Neural cell (in vitro differentiated cells): Measurements from ENCODE around the gene C1orf21.

Source experiments
- EP300 ChIP-seq: fragments of 450-650 bp; conservative IDR thresholded peaks from 2 replicates; pipeline ENCODE4 v1.6.1; 2014; ENCODE audit warnings: antibody characterized with exemption, mild to moderate bottlenecking, moderate library complexity; ENCODE audit not compliant: poor library complexity, severe bottlenecking
- EZH2 ChIP-seq: fragments of 200-600, 300-800 bp; shearing (Covaris generic), sonication (generic); IDR thresholded peaks from 2 replicates; pipeline ENCODE4 v1.6.1; 2014; ENCODE audit warnings: antibody characterized with exemption, low read length, borderline replicate concordance, mild to moderate bottlenecking; ENCODE audit not compliant: insufficient read depth, poor library complexity, severe bottlenecking
- POLR2AphosphoS5 ChIP-seq: IDR thresholded peaks from 2 replicates; pipeline ENCODE4 v1.6.1; 2012
- SMC3 ChIP-seq: fragments of 450-650 bp; conservative IDR thresholded peaks from 2 replicates; pipeline ENCODE4 v1.6.1; 2014; ENCODE audit warnings: antibody characterized with exemption, mild to moderate bottlenecking, moderate library complexity; ENCODE audit not compliant: poor library complexity
- TAF1 ChIP-seq: IDR thresholded peaks from 2 replicates; pipeline ENCODE4 v1.6.1; 2012; ENCODE audit warnings: low read depth
- TF ChIP-seq, protein P1 (sequence below): fragments of 450-650 bp; IDR thresholded peaks from 2 replicates; pipeline ENCODE4 v1.5.1; 2014; ENCODE audit warnings: antibody characterized with exemption, mild to moderate bottlenecking, moderate library complexity; ENCODE audit not compliant: poor library complexity, severe bottlenecking
- TF ChIP-seq, protein P2 (sequence below): IDR thresholded peaks from 2 replicates; pipeline ENCODE4 v1.6.1; 2012; ENCODE audit warnings: borderline replicate concordance

DNA sequence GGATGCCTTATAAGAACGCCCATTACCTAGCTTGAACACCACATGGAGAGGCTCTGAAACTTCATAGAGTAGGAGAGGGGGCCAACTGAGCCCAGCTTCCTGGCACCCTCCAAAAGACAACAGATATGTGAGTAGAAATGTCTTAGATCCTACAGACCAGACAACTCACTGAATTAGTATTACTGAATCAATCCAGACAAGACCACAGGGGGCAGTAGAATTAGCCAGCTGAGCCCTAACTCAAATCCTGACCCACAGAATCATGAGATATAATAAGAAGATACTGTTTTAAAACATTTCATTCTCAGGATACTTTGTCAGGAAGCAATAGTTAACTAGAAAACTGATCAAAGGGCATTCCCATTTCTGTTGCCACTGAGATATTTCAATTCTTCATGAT, 45.8 kb upstream of the C1orf21 start:
- TF ChIP-seq, protein P1, sequence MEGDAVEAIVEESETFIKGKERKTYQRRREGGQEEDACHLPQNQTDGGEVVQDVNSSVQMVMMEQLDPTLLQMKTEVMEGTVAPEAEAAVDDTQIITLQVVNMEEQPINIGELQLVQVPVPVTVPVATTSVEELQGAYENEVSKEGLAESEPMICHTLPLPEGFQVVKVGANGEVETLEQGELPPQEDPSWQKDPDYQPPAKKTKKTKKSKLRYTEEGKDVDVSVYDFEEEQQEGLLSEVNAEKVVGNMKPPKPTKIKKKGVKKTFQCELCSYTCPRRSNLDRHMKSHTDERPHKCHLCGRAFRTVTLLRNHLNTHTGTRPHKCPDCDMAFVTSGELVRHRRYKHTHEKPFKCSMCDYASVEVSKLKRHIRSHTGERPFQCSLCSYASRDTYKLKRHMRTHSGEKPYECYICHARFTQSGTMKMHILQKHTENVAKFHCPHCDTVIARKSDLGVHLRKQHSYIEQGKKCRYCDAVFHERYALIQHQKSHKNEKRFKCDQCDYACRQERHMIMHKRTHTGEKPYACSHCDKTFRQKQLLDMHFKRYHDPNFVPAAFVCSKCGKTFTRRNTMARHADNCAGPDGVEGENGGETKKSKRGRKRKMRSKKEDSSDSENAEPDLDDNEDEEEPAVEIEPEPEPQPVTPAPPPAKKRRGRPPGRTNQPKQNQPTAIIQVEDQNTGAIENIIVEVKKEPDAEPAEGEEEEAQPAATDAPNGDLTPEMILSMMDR: no peak
- no peak for TF ChIP-seq TAF1
- TF ChIP-seq EZH2: no peak
- TF ChIP-seq EP300: no peak
- no peak for TF ChIP-seq POLR2AphosphoS5
- TF ChIP-seq SMC3: no peak
- TF ChIP-seq, protein P2, sequence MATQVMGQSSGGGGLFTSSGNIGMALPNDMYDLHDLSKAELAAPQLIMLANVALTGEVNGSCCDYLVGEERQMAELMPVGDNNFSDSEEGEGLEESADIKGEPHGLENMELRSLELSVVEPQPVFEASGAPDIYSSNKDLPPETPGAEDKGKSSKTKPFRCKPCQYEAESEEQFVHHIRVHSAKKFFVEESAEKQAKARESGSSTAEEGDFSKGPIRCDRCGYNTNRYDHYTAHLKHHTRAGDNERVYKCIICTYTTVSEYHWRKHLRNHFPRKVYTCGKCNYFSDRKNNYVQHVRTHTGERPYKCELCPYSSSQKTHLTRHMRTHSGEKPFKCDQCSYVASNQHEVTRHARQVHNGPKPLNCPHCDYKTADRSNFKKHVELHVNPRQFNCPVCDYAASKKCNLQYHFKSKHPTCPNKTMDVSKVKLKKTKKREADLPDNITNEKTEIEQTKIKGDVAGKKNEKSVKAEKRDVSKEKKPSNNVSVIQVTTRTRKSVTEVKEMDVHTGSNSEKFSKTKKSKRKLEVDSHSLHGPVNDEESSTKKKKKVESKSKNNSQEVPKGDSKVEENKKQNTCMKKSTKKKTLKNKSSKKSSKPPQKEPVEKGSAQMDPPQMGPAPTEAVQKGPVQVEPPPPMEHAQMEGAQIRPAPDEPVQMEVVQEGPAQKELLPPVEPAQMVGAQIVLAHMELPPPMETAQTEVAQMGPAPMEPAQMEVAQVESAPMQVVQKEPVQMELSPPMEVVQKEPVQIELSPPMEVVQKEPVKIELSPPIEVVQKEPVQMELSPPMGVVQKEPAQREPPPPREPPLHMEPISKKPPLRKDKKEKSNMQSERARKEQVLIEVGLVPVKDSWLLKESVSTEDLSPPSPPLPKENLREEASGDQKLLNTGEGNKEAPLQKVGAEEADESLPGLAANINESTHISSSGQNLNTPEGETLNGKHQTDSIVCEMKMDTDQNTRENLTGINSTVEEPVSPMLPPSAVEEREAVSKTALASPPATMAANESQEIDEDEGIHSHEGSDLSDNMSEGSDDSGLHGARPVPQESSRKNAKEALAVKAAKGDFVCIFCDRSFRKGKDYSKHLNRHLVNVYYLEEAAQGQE: no peak
